Activated naive CD4-positive, alpha-beta T cell treated with anti-CD3 and anti-CD28 coated beads, Interleukin-2, amount 50 U/mL, for 16 hours (primary cell): ENCODE data around the gene MLLT10.

Experiments used
- DNase-seq: peaks from one replicate; pipeline ENCODE4 v3.0.0-alpha.2; 2020

The MLLT10 gene

GRCh38 chr10:21533467-21534279 lies at the start of gene MLLT10:
MLLT10 (plus strand) TSS chr10:21534232; CDS start chr10:21534645, 413 bp downstream.
- peak; percentile 93 for DNase-seq

GRCh38 chr10:21487416-21488180 lies 46.4 kb upstream of the MLLT10 start:
- DNase-seq = no peak

GRCh38 chr10:21488246-21488956 lies 45.6 kb upstream of the MLLT10 start:
- no peak for DNase-seq

DNA sequence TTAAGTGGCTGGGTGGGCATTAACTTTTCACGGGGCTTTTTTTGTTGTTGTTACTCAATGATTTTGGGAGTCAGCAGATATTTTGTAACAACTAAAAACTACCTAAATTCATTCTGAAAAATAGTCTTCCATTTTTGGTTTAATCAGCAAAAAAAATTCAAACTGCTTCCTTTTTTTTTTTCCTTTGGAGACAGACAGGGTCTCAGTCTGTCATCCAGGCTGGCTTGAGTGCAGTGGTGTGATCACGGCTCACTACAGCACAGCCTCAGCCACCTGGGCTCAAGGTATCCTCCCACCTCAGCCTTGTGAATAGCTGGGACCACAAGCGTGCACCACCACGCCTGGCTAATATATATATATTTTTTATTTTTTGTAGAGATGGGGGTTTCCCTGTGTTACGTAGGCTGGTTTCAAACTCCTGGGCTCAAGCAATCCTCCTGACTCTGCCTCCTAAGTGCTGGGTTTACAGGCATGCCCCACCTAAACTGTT lies 45.0 kb upstream of the MLLT10 start:
- DNase-seq = no peak

- no peak for DNase-seq
Measured at GRCh38 chr10:21490028-21490710, 43.9 kb upstream of the MLLT10 start.

DNA sequence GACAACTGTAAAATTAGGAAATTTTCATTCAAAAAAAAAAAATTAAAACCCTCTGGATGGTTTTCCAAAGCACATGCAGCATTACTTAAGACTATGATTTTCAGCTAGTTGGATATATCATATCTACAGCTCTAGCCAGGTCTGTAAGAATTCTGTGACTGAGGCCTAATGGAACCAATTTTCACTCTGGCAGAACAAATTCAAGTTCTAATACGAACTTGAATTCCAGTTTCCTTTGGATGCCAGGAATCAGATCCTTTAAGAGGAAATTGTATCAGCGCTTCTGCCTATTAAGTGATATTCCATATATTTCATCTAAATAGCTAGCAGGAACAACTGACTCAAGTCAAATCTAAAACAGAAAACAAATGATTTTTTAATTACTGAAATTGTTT lies 43.3 kb upstream of the MLLT10 start:
- no peak for DNase-seq

DNA sequence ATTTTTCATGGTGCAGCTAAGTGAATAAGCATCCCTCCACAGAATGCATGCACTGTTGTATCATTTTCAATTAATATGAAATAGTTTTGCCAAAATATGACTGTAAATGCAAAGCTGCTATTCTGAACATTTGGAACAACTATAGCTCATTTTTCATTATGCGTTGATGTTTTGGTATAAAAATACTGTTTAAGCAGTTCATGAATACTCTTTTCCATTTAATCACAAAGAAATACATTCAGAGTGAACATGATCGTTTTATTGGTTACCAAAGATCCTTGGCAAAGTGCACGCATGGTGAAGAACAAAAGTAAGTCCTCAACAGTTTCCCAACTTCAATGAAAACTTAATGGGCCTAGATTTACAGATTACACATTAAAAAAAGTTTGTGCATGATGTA lies 41.6 kb upstream of the MLLT10 start:
- DNase-seq = no peak

- DNase-seq = no peak
Measured at GRCh38 chr10:21493784-21494183, 40.2 kb upstream of the MLLT10 start.

GRCh38 chr10:21494191-21495001 lies 39.6 kb upstream of the MLLT10 start:
- DNase-seq = peak; percentile 22

DNA sequence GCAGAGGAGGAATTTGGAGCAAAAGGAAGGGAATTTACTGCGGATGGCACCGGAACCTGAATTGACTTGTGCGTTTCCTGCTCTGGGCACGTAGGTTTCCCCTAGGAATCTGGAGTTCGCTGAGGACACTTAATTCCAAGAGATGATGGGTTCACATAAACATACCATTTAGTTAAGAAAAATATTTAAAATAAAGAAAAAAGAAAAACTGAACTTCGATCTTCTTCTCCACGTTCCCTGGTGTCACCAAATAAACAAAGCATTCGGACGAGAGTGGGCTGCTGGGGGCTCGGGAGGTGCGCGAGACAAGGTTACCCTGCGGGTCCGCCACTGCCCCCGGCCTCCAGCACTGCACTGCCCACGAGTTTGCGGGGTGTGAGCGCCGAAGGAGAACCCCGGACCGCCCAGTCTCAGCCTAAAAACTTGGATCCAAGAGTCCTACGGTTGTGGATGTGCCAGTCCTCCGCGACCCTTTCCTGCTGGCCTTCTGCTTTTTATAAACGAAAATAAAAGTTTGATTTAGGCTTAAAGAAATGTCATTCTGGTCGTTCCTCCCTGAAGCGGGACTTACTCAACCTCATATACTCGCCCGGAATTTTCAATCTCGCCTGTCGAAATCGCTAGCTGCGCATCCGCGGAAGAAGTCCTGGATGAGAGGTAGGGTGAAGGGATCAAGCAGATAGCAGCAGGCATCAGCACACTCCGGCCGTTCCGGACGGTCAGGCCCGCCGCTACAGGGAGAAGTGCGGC lies 38.9 kb upstream of the MLLT10 start:
- no peak for DNase-seq

DNA sequence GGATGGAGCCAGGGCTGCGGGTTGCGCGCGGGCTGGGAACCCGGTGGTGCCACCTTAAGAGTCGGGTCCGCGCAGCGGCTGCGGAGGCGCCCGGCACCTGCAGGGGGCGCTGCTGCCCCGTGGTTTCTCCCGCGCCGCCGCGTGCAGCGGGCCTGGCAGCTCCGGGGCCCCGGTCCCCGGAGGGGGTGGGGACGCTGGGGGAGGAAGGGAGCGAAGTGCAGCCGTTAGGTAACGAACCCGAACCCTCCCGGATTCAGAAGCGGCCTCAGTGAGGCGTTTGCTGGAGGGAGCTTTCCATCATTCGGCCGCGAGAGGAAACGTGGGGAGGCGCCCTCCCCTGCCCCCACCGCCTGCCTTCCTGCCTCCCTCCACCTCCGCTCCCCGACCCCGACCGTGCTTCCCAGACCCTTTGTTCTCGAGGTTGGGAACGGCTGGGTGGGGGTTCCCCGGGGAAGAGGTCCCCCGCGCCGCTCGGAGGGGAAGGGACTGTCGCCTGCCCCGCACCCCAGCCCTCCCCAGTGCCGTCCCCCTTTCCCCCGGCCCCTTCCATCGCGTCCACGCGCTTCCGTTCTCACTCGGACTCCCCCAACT lies 38.2 kb upstream of the MLLT10 start:
- DNase-seq = peak; percentile 88

DNA sequence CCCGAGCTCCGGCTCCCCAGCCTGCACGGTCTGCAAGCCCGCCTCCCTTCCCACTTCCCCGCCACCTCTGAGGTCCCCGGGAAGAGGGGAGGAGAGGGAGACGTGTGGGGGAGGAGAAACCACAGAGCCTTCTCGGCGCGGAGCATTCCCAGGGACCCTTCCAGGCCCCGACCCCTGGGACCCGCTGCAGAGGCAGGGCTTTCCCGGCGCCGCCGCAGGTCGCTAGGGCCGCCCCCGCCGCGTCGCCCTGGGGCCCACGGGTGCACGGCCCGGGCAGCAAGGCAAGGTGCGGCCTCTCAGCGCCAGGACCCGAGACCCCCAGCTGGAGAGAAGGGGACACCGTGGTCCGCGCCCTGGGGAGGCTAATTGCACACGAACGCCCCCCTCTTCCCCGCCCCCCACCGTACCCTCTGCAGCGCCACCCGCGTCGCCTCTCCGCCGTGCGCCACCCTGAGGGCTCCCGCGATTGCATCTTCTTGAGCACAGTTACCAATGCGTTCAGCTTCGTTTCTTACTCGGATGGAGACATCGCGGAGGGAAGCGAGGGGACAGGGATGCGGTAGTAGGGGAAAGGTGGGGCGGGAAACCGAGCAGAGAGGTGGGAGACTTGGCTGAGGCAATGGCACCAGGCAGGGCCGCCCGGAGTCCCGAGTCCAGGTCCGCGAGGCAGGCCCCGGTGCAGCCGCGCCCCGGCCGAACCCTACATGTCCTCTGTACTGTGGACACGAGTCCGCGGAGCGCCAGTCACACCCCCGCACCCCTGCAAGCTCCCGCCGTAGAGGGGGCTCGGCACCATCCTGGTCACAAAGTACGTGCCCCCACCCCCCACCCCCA lies 37.5 kb upstream of the MLLT10 start:
- peak; percentile 67 for DNase-seq

DNA sequence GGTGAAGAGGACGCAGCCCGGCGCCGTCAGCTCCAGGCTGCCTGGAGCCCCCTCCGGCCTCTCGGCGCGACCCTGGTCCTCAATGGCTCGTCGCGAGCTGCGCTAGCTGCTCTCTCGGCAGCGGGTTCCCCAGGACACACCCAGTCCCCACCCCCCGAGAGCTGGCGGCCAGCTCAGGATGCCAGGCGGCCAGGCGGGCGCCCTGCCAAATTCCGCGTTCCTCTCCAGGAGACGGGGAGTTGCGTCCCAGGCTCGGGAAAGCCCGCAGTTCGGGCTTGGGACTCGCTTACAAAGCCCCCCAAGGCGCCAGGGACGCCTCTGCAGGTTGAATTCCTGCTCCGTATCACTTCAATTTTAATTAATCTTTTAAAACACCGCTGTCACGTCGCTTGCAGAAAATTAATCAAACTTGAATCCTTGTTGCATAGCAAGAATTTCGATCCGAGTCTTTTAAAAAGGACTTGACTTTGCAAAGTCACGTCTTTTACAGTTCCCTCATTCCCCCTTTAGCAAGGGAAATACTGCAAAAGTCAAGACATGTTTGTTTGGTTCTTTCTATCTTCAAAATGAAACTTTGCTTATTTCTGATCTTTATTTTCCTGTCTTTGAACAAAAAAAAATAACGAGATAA lies 36.7 kb upstream of the MLLT10 start:
- no peak for DNase-seq

GRCh38 chr10:21498377-21498776 lies 35.7 kb upstream of the MLLT10 start:
- no peak for DNase-seq

GRCh38 chr10:21498986-21499385 lies 35.0 kb upstream of the MLLT10 start:
- no peak for DNase-seq

DNA sequence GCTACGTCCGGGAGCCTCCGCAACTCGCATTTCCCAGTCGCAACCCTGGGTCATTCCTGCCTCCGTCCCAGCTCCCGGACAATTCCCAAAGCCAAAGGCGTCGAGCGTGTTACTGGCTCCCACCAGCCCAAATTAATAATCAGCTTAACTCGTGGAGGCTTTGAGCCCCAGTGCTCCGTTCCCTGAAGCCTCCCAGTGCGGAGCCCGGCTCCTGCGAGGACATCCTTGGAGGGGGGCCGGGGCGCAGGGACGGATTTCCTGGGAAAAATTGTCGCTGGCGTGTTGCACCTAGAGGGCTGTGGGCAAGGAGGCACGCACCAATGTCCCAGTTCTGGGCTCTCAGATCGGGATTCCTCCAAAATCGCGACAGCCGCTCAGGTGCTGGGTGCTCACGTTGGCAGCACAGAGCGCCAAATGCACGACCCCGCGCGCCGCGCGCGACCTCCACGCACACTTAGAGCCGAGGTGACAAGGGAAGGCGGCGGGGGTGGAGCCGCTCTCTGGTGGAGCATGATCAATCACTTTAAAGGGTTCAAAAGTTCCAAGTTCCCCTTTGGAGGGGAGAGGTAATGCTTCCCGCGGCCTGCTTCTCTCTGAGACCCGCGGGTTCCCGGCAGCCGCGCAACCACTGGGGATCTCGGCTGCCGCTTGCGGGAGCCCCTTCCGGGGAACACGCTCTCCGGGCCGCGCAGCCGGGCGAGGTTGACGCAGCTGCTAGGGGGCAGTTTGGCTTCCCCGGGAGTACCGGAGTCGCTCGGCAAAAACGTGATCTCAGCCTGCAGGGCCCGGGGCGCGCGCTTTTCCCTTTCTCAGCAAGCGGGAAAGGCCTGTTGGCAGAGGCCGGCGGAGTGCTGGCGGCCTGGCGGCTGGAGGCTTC lies 34.1 kb upstream of the MLLT10 start:
- DNase-seq = peak; percentile 22

GRCh38 chr10:21500578-21500910 lies 33.5 kb upstream of the MLLT10 start:
- DNase-seq = no peak

- no peak for DNase-seq
Measured at GRCh38 chr10:21501091-21501490, 32.9 kb upstream of the MLLT10 start.
